Esophagus (tissue), 2 donors: ENCODE measurements around the gene CEP72. TPM values are rescaled to one million over a fixed set of nuclear protein-coding genes. Genes with fewer than 3 reads are reported as not detected.
A peak's percentile ranks its signal among the peaks of the same experiment; 100 is the strongest.

Experiments used
- H3K27ac ChIP-seq, 2 donors: one replicate each; pipeline ENCODE4 v1.5.1; 2013; ENCODE audit warnings: low read depth in 2 of 2, mild to moderate bottlenecking in 2 of 2, inconsistent platforms in 1 of 2, low read length in 1 of 2, moderate library complexity in 1 of 2
- H3K27me3 ChIP-seq, 2 donors: one replicate each; pipeline ENCODE4 v1.6.1; 2013; ENCODE audit warnings: low read length in 2 of 2, control low read depth in 1 of 2, mild to moderate bottlenecking in 1 of 2; ENCODE audit not compliant: insufficient read depth in 2 of 2, control insufficient read depth in 1 of 2
- H3K36me3 ChIP-seq, 2 donors: one replicate each; pipeline ENCODE4 v1.6.1; 2013; ENCODE audit warnings: low read length in 1 of 2; ENCODE audit not compliant: control insufficient read depth in 2 of 2, insufficient read depth in 2 of 2
- H3K4me1 ChIP-seq, 2 donors: one replicate each; pipeline ENCODE4 v1.6.1; 2013; ENCODE audit warnings: low read length in 1 of 2; ENCODE audit not compliant: control insufficient read depth in 2 of 2, insufficient read depth in 2 of 2
- H3K4me3 ChIP-seq, 2 donors: one replicate each; pipeline ENCODE4 v1.5.1; 2013; ENCODE audit warnings: low read length in 2 of 2, mild to moderate bottlenecking in 2 of 2, low read depth in 1 of 2, moderate library complexity in 1 of 2
- H3K9me3 ChIP-seq, 2 donors: one replicate each; pipeline ENCODE4 v1.6.1; 2013; ENCODE audit warnings: mild to moderate bottlenecking in 2 of 2, low read depth in 1 of 2, low read length in 1 of 2, moderate library complexity in 1 of 2; ENCODE audit not compliant: control insufficient read depth in 2 of 2, insufficient read depth in 1 of 2
- WGBS, 2 donors: extraction: QIAGEN DNeasy Blood & Tissue Kit; methylation state at CpG; one replicate each; pipeline ENCODE4 v1.1.7; 2013; 5-methylcytosine and 5-hydroxymethylcytosine counted together
- polyA plus RNA-seq, 2 donors: library from polyadenylated mRNA; stranded (reverse); fragments of 200-250 nt; gene quantifications; one replicate each; pipeline ENCODE4 v1.2.3, GENCODE V29; 2013
- donor health status: healthy with polysubstance abuse.
- donor health status: Bipolar disorder and iron deficiency.

The CEP72 gene
- polyA plus RNA-seq, 2 donors: 3.1 to 7.0 TPM

DNA sequence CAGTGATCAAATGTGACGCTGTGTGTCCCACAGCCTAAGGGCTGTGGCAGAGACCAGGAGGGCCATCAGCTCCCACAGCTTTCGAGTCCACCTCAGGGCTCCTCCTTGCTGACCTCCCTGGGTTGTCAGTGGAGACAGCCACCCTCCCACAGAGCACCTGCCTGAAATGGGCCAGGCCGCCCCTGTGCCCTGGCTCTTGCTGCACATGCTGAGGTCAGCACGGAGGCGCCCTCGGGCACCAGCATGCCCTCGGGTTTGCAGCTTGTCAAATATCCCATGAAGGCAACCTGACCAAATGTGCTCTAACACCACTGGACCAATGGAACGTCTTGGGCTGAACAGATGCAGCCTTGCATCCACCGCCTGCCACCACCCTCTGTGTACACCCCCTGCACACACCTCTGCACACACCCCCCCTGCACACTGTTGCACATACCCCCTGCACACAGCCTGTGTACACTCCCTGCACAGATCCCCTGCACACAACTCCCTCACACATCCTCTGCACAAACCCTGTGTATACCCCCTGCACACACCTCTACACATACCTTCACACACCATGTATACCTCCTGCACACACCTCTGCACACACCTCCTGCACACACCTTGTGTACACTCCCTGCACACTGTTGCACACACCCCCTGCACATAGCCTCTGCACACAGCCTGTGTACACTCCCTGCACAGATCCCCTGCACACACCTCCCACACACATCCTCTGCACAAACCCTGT, 2.0 kb upstream of the CEP72 start:
- Histone ChIP-seq H3K27ac (no peak overlapping the region), H3K4me1 (peaks cover 0 to 11% of the 10 kb centered on the region in 2 donors), H3K4me3 (no peak overlapping the region), H3K9me3 (no peaks in the 10 kb centered on the region), H3K27me3 (no peaks in the 10 kb centered on the region), H3K36me3 (no peaks in the 10 kb centered on the region)
- 87 to 89% methylated on average over 9 of the region's 9 CpGs for WGBS, 2 donors

DNA sequence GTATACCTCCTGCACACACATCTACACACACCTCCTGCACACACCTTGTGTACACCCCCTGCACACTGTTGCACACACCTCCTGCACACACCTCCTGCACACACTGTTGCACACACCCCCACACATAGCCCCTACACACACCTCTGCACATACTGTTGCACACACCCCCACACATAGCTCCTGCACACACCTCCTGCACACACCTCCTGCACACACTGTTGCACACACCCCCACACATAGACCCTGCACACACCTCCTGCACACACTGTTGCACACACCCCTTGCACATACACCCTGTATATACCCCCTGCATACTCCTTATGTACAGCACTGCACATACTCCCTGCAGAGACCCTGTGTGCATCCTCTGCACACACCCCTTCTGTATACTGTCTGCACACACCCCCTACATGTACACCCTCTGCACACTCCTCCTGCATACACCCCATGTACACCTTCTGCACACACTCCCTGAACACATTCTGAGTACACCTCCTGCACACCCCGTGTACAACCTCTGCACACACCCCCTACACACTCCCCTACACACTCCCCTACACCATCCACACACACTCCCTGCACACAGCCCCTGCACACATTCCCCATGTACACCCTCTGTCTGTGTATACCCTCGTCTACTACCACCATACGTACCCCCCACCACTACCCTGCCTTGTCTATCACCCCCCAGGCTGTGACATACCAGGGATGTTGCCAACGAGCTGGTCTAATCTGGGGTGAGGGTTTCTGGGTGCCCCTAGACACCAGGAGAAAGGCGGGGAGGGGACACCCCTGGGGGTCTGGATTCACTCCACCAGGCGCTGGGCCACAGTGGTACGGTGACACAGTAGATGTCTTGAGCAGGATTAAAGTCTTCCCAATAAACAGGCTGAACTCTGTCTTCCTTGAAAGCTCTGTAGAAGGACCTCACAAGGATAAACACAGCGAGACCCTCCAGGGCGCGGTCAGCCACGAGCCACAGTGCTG, 1.1 kb upstream of the CEP72 start:
- Histone ChIP-seq H3K9me3 (no peaks in the 10 kb centered on the region), H3K4me3 (peak overlapping the region; percentile 60 to 73), H3K27ac (no peak overlapping the region), H3K36me3 (no peaks in the 10 kb centered on the region), H3K4me1 (peaks cover 0 to 11% of the 10 kb centered on the region in 2 donors), H3K27me3 (no peaks in the 10 kb centered on the region)
- WGBS, 2 donors: 36 to 38% methylated on average over 11 of the region's 11 CpGs

- peaks cover 0 to 11% of the 10 kb centered on the region in 2 donors for H3K4me1 ChIP-seq
- H3K27ac ChIP-seq: peak overlapping the region; percentile 66 to 68
- peaks cover 0 to 2% of the 10 kb centered on the region in 2 donors for H3K36me3 ChIP-seq
- no peaks in the 10 kb centered on the region for H3K27me3 ChIP-seq
- no peaks in the 10 kb centered on the region for H3K9me3 ChIP-seq
- H3K4me3 ChIP-seq: peak overlapping the region; percentile 60 to 65
- WGBS, 2 donors: 12 to 14% methylated on average over 43 to 49 of the region's 49 CpGs
Observed at GRCh38 chr5:612498-613424, 621 bp downstream of the CEP72 start.

DNA sequence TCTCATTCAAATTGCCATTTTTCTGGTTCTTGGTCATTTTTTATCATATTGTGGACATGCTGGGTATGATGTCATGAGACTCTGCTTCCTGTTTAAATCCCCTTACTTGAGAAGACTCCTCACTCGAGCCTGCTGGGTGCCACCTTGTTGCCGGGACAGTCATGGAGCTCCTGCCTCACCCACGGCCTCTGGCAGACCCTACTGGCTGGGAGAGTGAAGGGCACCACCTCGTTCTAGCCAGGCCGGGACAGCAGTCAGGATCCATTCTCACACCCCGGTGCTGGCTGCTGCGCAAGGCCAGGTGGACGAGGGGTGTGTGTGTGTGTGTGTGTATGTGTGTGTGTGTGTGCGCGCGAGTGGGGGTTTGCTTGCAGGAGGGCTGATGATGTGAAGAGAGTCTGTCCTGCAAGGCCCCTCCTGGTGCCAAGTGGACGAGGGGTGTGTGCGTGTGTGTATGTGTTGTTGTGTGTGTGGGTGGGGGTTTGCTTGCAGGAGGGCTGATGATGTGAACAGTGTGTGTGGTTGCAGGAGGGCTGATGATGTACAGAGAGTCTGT, 4.4 kb downstream of the CEP72 start:
- no peak overlapping the region for H3K27ac ChIP-seq
- H3K4me1 ChIP-seq: peaks cover 0 to 3% of the 10 kb centered on the region in 2 donors
- no peaks in the 10 kb centered on the region for H3K27me3 ChIP-seq
- H3K4me3 ChIP-seq: no peak overlapping the region
- H3K36me3 ChIP-seq: peaks cover 14 to 21% of the 10 kb centered on the region in 2 donors
- no peaks in the 10 kb centered on the region for H3K9me3 ChIP-seq
- 76 to 83% methylated on average over 13 of the region's 13 CpGs for WGBS, 2 donors

DNA sequence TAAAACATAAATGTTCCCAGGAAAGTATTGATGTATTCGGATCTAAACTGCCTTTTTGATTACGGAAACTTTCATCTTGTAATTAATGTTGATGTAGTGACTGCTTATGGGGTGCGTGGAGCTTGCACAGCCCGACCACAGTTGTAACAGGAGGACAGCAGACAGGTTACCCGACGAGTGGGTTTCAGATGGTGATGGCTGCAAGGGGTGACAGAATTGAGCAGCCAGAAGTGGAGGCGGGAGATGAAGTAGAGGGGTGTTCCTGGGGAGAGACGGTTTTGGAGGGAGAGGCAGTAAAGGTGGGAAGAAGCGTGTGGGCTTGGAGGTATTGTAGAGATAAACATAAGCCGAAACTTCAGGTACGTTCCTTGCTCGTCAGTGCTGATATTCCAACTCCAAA, 5.8 kb downstream of the CEP72 start:
- Histone ChIP-seq H3K4me3 (no peak overlapping the region), H3K27me3 (no peaks in the 10 kb centered on the region), H3K4me1 (peaks cover 0 to 3% of the 10 kb centered on the region in 2 donors), H3K9me3 (no peaks in the 10 kb centered on the region), H3K36me3 (peaks cover 14 to 24% of the 10 kb centered on the region in 2 donors), H3K27ac (no peak overlapping the region)
- 96 to 97% methylated on average over 12 of the region's 12 CpGs for WGBS, 2 donors

DNA sequence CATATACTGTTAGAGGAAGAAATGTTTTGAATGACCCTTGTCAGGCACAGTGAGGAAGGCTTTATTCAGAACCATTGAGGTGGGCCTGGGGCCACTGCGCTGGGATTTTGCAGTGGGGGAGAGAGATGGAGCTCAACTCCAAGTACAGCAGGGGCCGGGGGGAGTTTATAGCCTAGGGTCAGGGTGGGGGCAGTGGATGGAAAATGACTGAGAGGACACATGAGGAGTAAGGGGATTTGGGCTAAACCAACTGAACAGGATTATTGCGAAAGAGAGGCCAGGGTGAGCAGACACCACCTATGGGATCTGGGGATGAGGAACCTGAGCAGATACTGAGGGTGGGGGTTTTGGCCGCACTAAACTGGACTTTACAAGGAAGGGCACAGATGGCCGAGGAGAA, 6.3 kb downstream of the CEP72 start:
- H3K27ac ChIP-seq: no peak overlapping the region
- no peaks in the 10 kb centered on the region for H3K4me1 ChIP-seq
- no peaks in the 10 kb centered on the region for H3K9me3 ChIP-seq
- peaks cover 14 to 24% of the 10 kb centered on the region in 2 donors for H3K36me3 ChIP-seq
- H3K27me3 ChIP-seq: no peaks in the 10 kb centered on the region
- WGBS, 2 donors: 93 to 96% methylated on average over 5 of the region's 5 CpGs
- no peak overlapping the region for H3K4me3 ChIP-seq

GRCh38 chr5:619444-619843, 7.3 kb downstream of the CEP72 start:
- Histone ChIP-seq H3K36me3 (peaks cover 14 to 28% of the 10 kb centered on the region in 2 donors), H3K27ac (no peak overlapping the region), H3K4me1 (no peaks in the 10 kb centered on the region), H3K9me3 (no peaks in the 10 kb centered on the region), H3K27me3 (no peaks in the 10 kb centered on the region), H3K4me3 (no peak overlapping the region)
- 94 to 95% methylated on average over 16 of the region's 16 CpGs for WGBS, 2 donors

GRCh38 chr5:620152-620551, 8.0 kb downstream of the CEP72 start:
- Histone ChIP-seq H3K27me3 (no peaks in the 10 kb centered on the region), H3K27ac (no peak overlapping the region), H3K9me3 (no peaks in the 10 kb centered on the region), H3K36me3 (peaks cover 14 to 35% of the 10 kb centered on the region in 2 donors), H3K4me1 (no peaks in the 10 kb centered on the region), H3K4me3 (no peak overlapping the region)
- 96 to 97% methylated on average over 20 of the region's 20 CpGs for WGBS, 2 donors
